ENCODE results near the gene SYT2. TPM values are rescaled to one million over a fixed set of nuclear protein-coding genes. Genes with fewer than 3 reads are reported as not detected.

SYT2 gene
- total RNA-seq, 4 donors from 2014 or later: under 0.01 TPM; not detected in 3

GRCh38 chr1:202575918-202576653, 134.2 kb downstream of the SYT2 start:
- no peak for TF ChIP-seq POLR2A (IDR thresholded peaks at IDR 0.05)
- TF ChIP-seq EP300 (IDR thresholded peaks at IDR 0.05): no peak
- TF ChIP-seq CTCF (IDR thresholded peaks at IDR 0.05): no peak
- Histone ChIP-seq H3K27me3 (no peaks in the 10 kb centered on the region), H3K36me3 (peaks cover 0 to 40% (median 0%) of the 10 kb centered on the region in 3 donors), H3K4me3 (no peak overlapping the region), H3K27ac (peak overlapping the region in 3 of 4 donors; percentile 38 to 80 (median 70)), H3K4me1 (peaks cover 0 to 80% (median 41%) of the 10 kb centered on the region in 4 donors), H3K9me3 (no peaks in the 10 kb centered on the region)
- DNase-seq (ENCODE audit: low spot score in 2 of 2): no peak
- 41 to 58% methylated on average over 2 of the region's 2 CpGs for WGBS, 2 donors

GRCh38 chr1:202572867-202573266, 137.4 kb downstream of the SYT2 start:
- no peaks in the 10 kb centered on the region for H3K27me3 ChIP-seq
- 75 to 78% methylated on average over 1 of the region's 1 CpG for WGBS, 2 donors
- DNase-seq (ENCODE audit: low spot score in 2 of 2): no peak
- H3K36me3 ChIP-seq: peaks cover 0 to 47% (median 0%) of the 10 kb centered on the region in 3 donors
- no peak for TF ChIP-seq EP300 (IDR thresholded peaks at IDR 0.05)
- no peak for TF ChIP-seq POLR2A (IDR thresholded peaks at IDR 0.05)
- TF ChIP-seq CTCF (IDR thresholded peaks at IDR 0.05): no peak
- H3K4me3 ChIP-seq: no peak overlapping the region
- H3K4me1 ChIP-seq: peaks cover 0 to 77% (median 28%) of the 10 kb centered on the region in 4 donors
- H3K9me3 ChIP-seq: no peaks in the 10 kb centered on the region
- H3K27ac ChIP-seq: no peak overlapping the region

- 57% methylated on average over 3 of the region's 3 CpGs for WGBS, 2 donors
- H3K4me1 ChIP-seq: peaks cover 0 to 77% (median 24%) of the 10 kb centered on the region in 4 donors
- no peaks in the 10 kb centered on the region for H3K27me3 ChIP-seq
- H3K9me3 ChIP-seq: no peaks in the 10 kb centered on the region
- peak; percentile 56 to 70 (median 67) for TF ChIP-seq CTCF (IDR thresholded peaks at IDR 0.05)
- TF ChIP-seq EP300 (IDR thresholded peaks at IDR 0.05): no peak
- DNase-seq (ENCODE audit: low spot score in 2 of 2): no peak
- H3K4me3 ChIP-seq: no peak overlapping the region
- peaks cover 0 to 47% (median 0%) of the 10 kb centered on the region in 3 donors for H3K36me3 ChIP-seq
- peak overlapping the region in 2 of 4 donors; percentile 43 to 71 for H3K27ac ChIP-seq
Measured at GRCh38 chr1:202571719-202572339, 138.4 kb downstream of the SYT2 start.

- no peak for TF ChIP-seq EP300 (IDR thresholded peaks at IDR 0.05)
- Histone ChIP-seq H3K4me3 (no peak overlapping the region), H3K27ac (peak overlapping the region in 2 of 4 donors; percentile 71 to 81), H3K36me3 (peaks cover 0 to 44% (median 0%) of the 10 kb centered on the region in 3 donors), H3K4me1 (peaks cover 0 to 84% (median 26%) of the 10 kb centered on the region in 4 donors), H3K9me3 (no peaks in the 10 kb centered on the region), H3K27me3 (no peaks in the 10 kb centered on the region)
- no peak for DNase-seq (ENCODE audit: low spot score in 2 of 2)
Measured at GRCh38 chr1:202569393-202570322, 140.6 kb downstream of the SYT2 start.

- no peaks in the 10 kb centered on the region for H3K9me3 ChIP-seq
- no peaks in the 10 kb centered on the region for H3K27me3 ChIP-seq
- peaks cover 0 to 41% (median 0%) of the 10 kb centered on the region in 3 donors for H3K36me3 ChIP-seq
- peak overlapping the region in 2 of 4 donors; percentile 71 to 81 for H3K27ac ChIP-seq
- H3K4me1 ChIP-seq: peaks cover 0 to 92% (median 26%) of the 10 kb centered on the region in 4 donors
- WGBS, 2 donors: 39% methylated on average over 4 of the region's 4 CpGs
- no peak for TF ChIP-seq EP300 (IDR thresholded peaks at IDR 0.05)
- no peak for TF ChIP-seq CTCF (IDR thresholded peaks at IDR 0.05)
- TF ChIP-seq POLR2A (IDR thresholded peaks at IDR 0.05): no peak
- no peak overlapping the region for H3K4me3 ChIP-seq
- DNase-seq (ENCODE audit: low spot score in 2 of 2): no peak
Measured at GRCh38 chr1:202568826-202569225, 141.4 kb downstream of the SYT2 start.
